Right lobe of liver (tissue), 6 donors: ENCODE data around the gene HOXD3. TPM values are rescaled to one million over a fixed set of nuclear protein-coding genes. Genes with fewer than 3 reads are reported as not detected.

Experiments
- ATAC-seq, 4 donors: fragments of 200-7000 bp; cut with Tn5 transposase; one replicate each; pipeline ENCODE4 v1.9.1; 2020; ENCODE audit warnings: mild to moderate bottlenecking in 4 of 4, moderate library complexity in 4 of 4
- DNase-seq, 3 donors: peaks; one replicate each; pipeline ENCODE4 v3.0.0-alpha.2; 2020
- H3K27ac ChIP-seq, 3 donors: fragments of 200-600 bp; one replicate each; pipeline ENCODE4 v1.8.0; 2022
- H3K27me3 ChIP-seq, 2 donors: fragments of 200-600 bp; one replicate each; pipeline ENCODE4 v1.8.0; 2022
- H3K36me3 ChIP-seq, 4 donors: fragments of 200-600 bp; sonication (generic) in 1 of 4; one replicate each; pipeline versions ENCODE4 v1.5.1 to v1.8.0; 2017 to 2022; ENCODE audit warnings: control low read depth in 1 of 4
- H3K4me1 ChIP-seq, 4 donors: fragments of 200-600 bp; sonication (generic) in 1 of 4; one replicate each; pipeline versions ENCODE4 v1.5.1 to v1.8.0; 2017 to 2022; ENCODE audit warnings: control low read depth in 1 of 4
- H3K4me3 ChIP-seq, 3 donors: fragments of 200-600 bp; one replicate each; pipeline ENCODE4 v1.8.0; 2022
- H3K9me3 ChIP-seq, 4 donors: fragments of 200-600 bp; sonication (generic) in 1 of 4; one replicate each; pipeline versions ENCODE4 v1.5.1 to v1.8.0; 2017 to 2022; ENCODE audit warnings: control low read depth in 1 of 4
- CTCF ChIP-seq, 4 donors: fragments of 200-600 bp in 3 of 4; fragments of 450-650 bp in 1 of 4; IDR thresholded peaks; one replicate each; pipeline versions ENCODE4 v1.5.1 to v1.8.0; 2016 to 2022; ENCODE audit warnings: antibody characterized with exemption in 4 of 4, mild to moderate bottlenecking in 2 of 4
- POLR2A ChIP-seq: fragments of 450-650 bp; IDR thresholded peaks from one replicate; pipeline ENCODE4 v1.6.1; 2017; ENCODE audit warnings: antibody characterized with exemption, mild to moderate bottlenecking
- WGBS: methylation state at CpG from one replicate; pipeline ENCODE4 v1.1.6; 2018; ENCODE audit warnings: low coverage, low lambda C conversion rate; ENCODE audit not compliant: insufficient coverage; ENCODE audit errors: missing lambda C conversion rate; 5-methylcytosine and 5-hydroxymethylcytosine counted together
- intact Hi-C, 2 donors: fragments of 100-400 bp; cut with DNase I; formaldehyde crosslinking; loops; one replicate each; pipeline versions ENCODE4 v1.11.2 to v1.14.1; 2022
- total RNA-seq, 6 experiments: library from RNA; depleted of rRNA in 2 of 6; stranded (reverse); fragments of >200 nt in 2 of 6; fragmentation: NEBNext Ultra II Directional in 3 of 6; extraction: Animal tissue kit (Norgen Biotek cat#: 25700) in 3 of 6; gene quantifications; one replicate each; pipeline versions ENCODE4 v1.1.0 to v1.2.4, GENCODE V29; 2016 to 2023
- donor health status: DM: no; HTN: yes; CAD: no.
- donor health status: DM: no; HTN: no; CAD: no.
- donor health status: DM: no; HTN: no; CAD: no.
- donor health status: DM: no; HTN: yes; CAD: no.
- donor health status: DM: no; HTN: yes; CAD: no.

The HOXD3 gene
- total RNA-seq, 6 experiments from 2014 or later: not detected

- no peak for DNase-seq
- H3K27ac ChIP-seq: no peak within 1 kb of the TSS
- WGBS: 6% methylated on average over 12 of the region's 68 CpGs
- H3K4me1 ChIP-seq: peaks cover 0 to 14% (median 0%) of the 10 kb centered on the region in 4 donors
- peak; percentile 70 to 87 (median 79) for ATAC-seq
- TF ChIP-seq POLR2A (no peak), CTCF (IDR thresholded peaks at IDR 0.05) (no peak)
- H3K4me3 ChIP-seq: peak within 1 kb of the TSS; percentile 43 to 47 (median 45)
- H3K27me3 ChIP-seq: peaks cover 10 to 49% of the 10 kb centered on the region in 2 donors
- no peaks in the 10 kb centered on the region for H3K9me3 ChIP-seq
- intact Hi-C loops: no loop called here
- no peaks in the 10 kb centered on the region for H3K36me3 ChIP-seq
These were observed 31.0 kb downstream of the HOXD3 start, which contains the start of gene HOXD1 for GRCh38 chr2:176187899-176188773. Gene HOXD1, plus strand, starts transcription at chr2:176188668. Its CDS starts 134 bp downstream, at chr2:176188802.

- TF ChIP-seq POLR2A: no peak
- TF ChIP-seq CTCF (IDR thresholded peaks at IDR 0.05): no peak
- Histone ChIP-seq H3K9me3 (no peaks in the 10 kb centered on the region), H3K27me3 (peaks cover 14 to 53% of the 10 kb centered on the region in 2 donors), H3K4me1 (peaks cover 0 to 14% (median 0%) of the 10 kb centered on the region in 4 donors), H3K27ac (no peak overlapping the region), H3K4me3 (peak overlapping the region; percentile 43 to 47 (median 45)), H3K36me3 (no peaks in the 10 kb centered on the region)
- ATAC-seq (peak in 1 of 4 donors; percentile 13), DNase-seq (no peak)
- WGBS: 9% methylated on average over 18 of the region's 98 CpGs
- intact Hi-C loops: no loop called here
These were observed 31.9 kb downstream of the HOXD3 start for GRCh38 chr2:176188774-176189680.

- H3K9me3 ChIP-seq: no peaks in the 10 kb centered on the region
- no peak overlapping the region for H3K27ac ChIP-seq
- WGBS: 9% methylated on average over 23 of the region's 28 CpGs
- peaks cover 14 to 53% of the 10 kb centered on the region in 2 donors for H3K27me3 ChIP-seq
- ATAC-seq (no peak), DNase-seq (no peak)
- no peaks in the 10 kb centered on the region for H3K36me3 ChIP-seq
- TF ChIP-seq CTCF (IDR thresholded peaks at IDR 0.05) (no peak), POLR2A (no peak)
- H3K4me3 ChIP-seq: no peak overlapping the region
- H3K4me1 ChIP-seq: peaks cover 0 to 14% (median 0%) of the 10 kb centered on the region in 4 donors
- intact Hi-C loops: no loop called here
These were observed 32.9 kb downstream of the HOXD3 start for GRCh38 chr2:176189681-176190641.

- Histone ChIP-seq H3K4me3 (no peak overlapping the region), H3K36me3 (no peaks in the 10 kb centered on the region), H3K9me3 (no peaks in the 10 kb centered on the region), H3K27ac (no peak overlapping the region), H3K4me1 (peaks cover 0 to 14% (median 0%) of the 10 kb centered on the region in 4 donors), H3K27me3 (peaks cover 14 to 57% of the 10 kb centered on the region in 2 donors)
- DNase-seq (no peak), ATAC-seq (no peak)
- WGBS: 6% methylated on average over 1 of the region's 1 CpG
- intact Hi-C loops: no loop called here
- no peak for TF ChIP-seq CTCF (IDR thresholded peaks at IDR 0.05)
- no peak for TF ChIP-seq POLR2A
These were observed 35.2 kb downstream of the HOXD3 start for GRCh38 chr2:176192351-176192750.
